WTC11 (cell line): Measurements from ENCODE around the gene CLTCL1. TPM values are rescaled to one million over a fixed set of nuclear protein-coding genes. Genes with fewer than 3 reads are reported as not detected.

ENCODE experiments used
- ATAC-seq: fragments of 200-7000 bp; cut with Tn5 transposase; 2 replicates; pipeline ENCODE4 v1.10.0; 2021; ENCODE audit warnings: mild to moderate bottlenecking, moderate library complexity
- CTCF ChIA-PET: fragments of 300-600 bp; sonication (Branson Sonifier 250); formaldehyde crosslinking; loops from one replicate; lab custom pipeline; 2021; ENCODE audit warnings: antibody characterized with exemption; lab: Charles Lee
- POLR2A ChIA-PET: fragments of 350-600 bp; sonication (Branson Sonifier 250); formaldehyde crosslinking; loops from one replicate; lab custom pipeline; 2021; ENCODE audit warnings: antibody characterized with exemption; lab: Charles Lee
- DNase-seq: peaks from one replicate; pipeline ENCODE4 v3.0.0; 2021; ENCODE audit warnings: low spot score
- H3K27ac Mint-ChIP-seq: 2 replicates; pipeline ENCODE4 v1.8.0; 2021; ENCODE audit warnings: mixed read lengths
- H3K27me3 Mint-ChIP-seq: 2 replicates; pipeline ENCODE4 v1.8.0; 2021; ENCODE audit warnings: low read depth, mild to moderate bottlenecking, moderate library complexity, mixed read lengths
- H3K36me3 Mint-ChIP-seq: 2 replicates; pipeline ENCODE4 v1.8.0; 2021; ENCODE audit warnings: mixed read lengths
- H3K4me1 Mint-ChIP-seq: 2 replicates; pipeline ENCODE4 v1.8.0; 2022; ENCODE audit warnings: mixed read lengths
- H3K4me3 Mint-ChIP-seq: 2 replicates; pipeline ENCODE4 v1.8.0; 2021; ENCODE audit warnings: mild to moderate bottlenecking, moderate library complexity, mixed read lengths
- H3K9me3 Mint-ChIP-seq: 2 replicates; pipeline ENCODE4 v1.8.0; 2021; ENCODE audit warnings: mixed read lengths
- AFF4 ChIP-seq: sonication (generic); formaldehyde crosslinking; IDR thresholded peaks from 2 replicates; pipeline ENCODE4 v1.8.1; 2023; ENCODE audit warnings: mild to moderate bottlenecking, missing genetic modification reagents, borderline replicate concordance
- ATF2 ChIP-seq: sonication (generic); formaldehyde crosslinking; IDR thresholded peaks from 2 replicates; pipeline ENCODE4 v1.8.1; 2022; ENCODE audit warnings: low read depth, missing genetic modification reagents, borderline replicate concordance
- ELF4 ChIP-seq: sonication (generic); formaldehyde crosslinking; IDR thresholded peaks from 2 replicates; pipeline ENCODE4 v1.8.1; 2022; ENCODE audit warnings: low read depth, mild to moderate bottlenecking, moderate library complexity, missing genetic modification reagents
- GABPB1 ChIP-seq: sonication (generic); formaldehyde crosslinking; IDR thresholded peaks from 2 replicates; pipeline ENCODE4 v1.8.1; 2023; ENCODE audit warnings: mild to moderate bottlenecking, missing genetic modification reagents
- JAZF1 ChIP-seq: fragments of 250-450 bp; sonication (Bioruptor Pico); IDR thresholded peaks from 2 replicates; pipeline ENCODE4 v1.9.0; 2021; ENCODE audit warnings: moderate library complexity, mild to moderate bottlenecking, inconsistent platforms
- JUN ChIP-seq: sonication (generic); formaldehyde crosslinking; IDR thresholded peaks from 2 replicates; pipeline ENCODE4 v1.8.0; 2023; ENCODE audit warnings: mild to moderate bottlenecking, missing genetic modification reagents
- PREB ChIP-seq: sonication (generic); formaldehyde crosslinking; IDR thresholded peaks from 2 replicates; pipeline ENCODE4 v1.8.1; 2022; ENCODE audit warnings: mild to moderate bottlenecking, missing genetic modification reagents, moderate library complexity, borderline replicate concordance
- SOX15 ChIP-seq: fragments of 250-450 bp; sonication (Bioruptor Pico); IDR thresholded peaks from 2 replicates; pipeline ENCODE4 v1.9.0; 2021; ENCODE audit warnings: mild to moderate bottlenecking
- STAT6 ChIP-seq: sonication (generic); formaldehyde crosslinking; conservative IDR thresholded peaks from 2 replicates; pipeline ENCODE4 v1.8.1; 2023; ENCODE audit warnings: mild to moderate bottlenecking, low read depth, missing genetic modification reagents, moderate library complexity
- USF1 ChIP-seq: sonication (generic); formaldehyde crosslinking; IDR thresholded peaks from 2 replicates; pipeline ENCODE4 v1.8.0; 2022; ENCODE audit warnings: mild to moderate bottlenecking, missing genetic modification reagents
- ZBTB21 ChIP-seq: sonication (generic); formaldehyde crosslinking; IDR thresholded peaks from 2 replicates; pipeline ENCODE4 v1.8.1; 2023; ENCODE audit warnings: mild to moderate bottlenecking, missing genetic modification reagents, borderline replicate concordance
- total RNA-seq: library from RNA; stranded (reverse); gene quantifications from 3 replicates; pipeline ENCODE4 v1.2.3, GENCODE V29; 2021

Gene CLTCL1
- total RNA-seq, 1 experiment from 2014 or later = 15.5 TPM

- TF ChIP-seq STAT6 (CRISPR knock-in tag) (no peak), PREB (no peak), ELF4 (CRISPR knock-in tag) (no peak), AFF4 (no peak), SOX15 (CRISPR knock-in tag) (no peak), USF1 (CRISPR knock-in tag) (no peak), ATF2 (CRISPR knock-in tag) (no peak)
Measured at GRCh38 chr22:19178065-19178656, 113.4 kb downstream of the CLTCL1 start (continued).

- POLR2A ChIA-PET = interaction anchor here (0.9 kb wide), 1 partner anchor 33 kb away, joined by 3 read pairs; the partner anchor contains the start of gene ESS2
- CTCF ChIA-PET = interaction anchor here (0.8 to 2.9 kb wide), 6 partner anchors 30 to 162 kb away, joined by 3 to 22 read pairs (median 10); partner anchors contain the start of genes DGCR2 and ESS2
- TF ChIP-seq JUN (no peak), GABPB1 (CRISPR knock-in tag) (no peak), ZBTB21 (CRISPR knock-in tag) (no peak), JAZF1 (CRISPR knock-in tag) (no peak)
- H3K36me3 Mint-ChIP-seq = no peaks in the 10 kb centered on the region; the same call in 1 of the 2 replicates
- no peak overlapping the region for H3K27ac Mint-ChIP-seq
- ATAC-seq (no peak), DNase-seq (peak; percentile 39)
- H3K4me1 Mint-ChIP-seq = peaks cover 40% of the 10 kb centered on the region
- peak overlapping the region; percentile 74 for H3K4me3 Mint-ChIP-seq
- no peaks in the 10 kb centered on the region; the same call in 1 of the 2 replicates for H3K27me3 Mint-ChIP-seq
- H3K9me3 Mint-ChIP-seq = no peaks in the 10 kb centered on the region
Measured at GRCh38 chr22:19177164-19178064, 114.1 kb downstream of the CLTCL1 start.
